Activated T-cell treated with anti-CD3 and anti-CD28 coated beads, Interleukin-2, amount 50 U/mL, for 72 hours (primary cell): ENCODE data around the gene TENT5C. TPM values are rescaled to one million over a fixed set of nuclear protein-coding genes. Genes with fewer than 3 reads are reported as not detected.

Experiments
- ATAC-seq, 2 donors: fragments of 150-1000 bp; cut with Tn5 transposase; replicated peaks in 1 of 2; 2 replicates each; pipeline ENCODE4 v1.10.0; 2021; ENCODE audit warnings: moderate library complexity in 2 of 2, mild to moderate bottlenecking in 1 of 2
- DNase-seq, 2 donors: peaks; one replicate each; pipeline ENCODE4 v3.0.0; 2021 to 2022; ENCODE audit warnings: mixed read lengths in 1 of 2
- H3K27ac Mint-ChIP-seq: one replicate; pipeline ENCODE4 v1.8.0; 2022; ENCODE audit warnings: mild to moderate bottlenecking, moderate library complexity, mixed read lengths
- H3K27me3 Mint-ChIP-seq: one replicate; pipeline ENCODE4 v1.8.0; 2022; ENCODE audit warnings: low read depth, mixed read lengths
- H3K36me3 Mint-ChIP-seq, 2 donors: one replicate each; pipeline ENCODE4 v1.8.0; 2022; ENCODE audit warnings: mixed read lengths in 2 of 2, mild to moderate bottlenecking in 1 of 2; ENCODE audit not compliant: insufficient read depth in 2 of 2
- H3K4me1 Mint-ChIP-seq: one replicate; pipeline ENCODE4 v1.8.0; 2022; ENCODE audit warnings: low read depth, mixed read lengths
- H3K4me3 Mint-ChIP-seq, 2 donors: one replicate each; pipeline ENCODE4 v1.8.0; 2022; ENCODE audit warnings: mild to moderate bottlenecking in 2 of 2, mixed read lengths in 2 of 2, moderate library complexity in 2 of 2
- H3K9me3 Mint-ChIP-seq, 2 donors: one replicate each; pipeline ENCODE4 v1.8.0; 2022; ENCODE audit warnings: mixed read lengths in 2 of 2
- total RNA-seq, 2 donors: library from RNA; stranded (reverse); gene quantifications; one replicate each; pipeline ENCODE4 v1.2.3, GENCODE V29; 2022

Gene TENT5C
- total RNA-seq, 2 donors from 2014 or later: 22.5 to 36.3 TPM

- H3K36me3 Mint-ChIP-seq: peaks cover 3 to 6% of the 10 kb centered on the region in 2 donors
- H3K4me1 Mint-ChIP-seq: peaks cover 34% of the 10 kb centered on the region
- ATAC-seq (no peak), DNase-seq (no peak)
- peaks cover 16% of the 10 kb centered on the region for H3K27me3 Mint-ChIP-seq
- H3K9me3 Mint-ChIP-seq: peaks cover 0 to 6% of the 10 kb centered on the region in 2 donors
- H3K4me3 Mint-ChIP-seq: no peak overlapping the region
- H3K27ac Mint-ChIP-seq: no peak overlapping the region
Measured at GRCh38 chr1:117629625-117630422, 24.0 kb downstream of the TENT5C start.

- Mint-ChIP-seq H3K36me3 (peaks cover 3 to 6% of the 10 kb centered on the region in 2 donors), H3K27ac (no peak overlapping the region), H3K4me3 (no peak overlapping the region), H3K4me1 (peaks cover 34% of the 10 kb centered on the region), H3K27me3 (peaks cover 21% of the 10 kb centered on the region), H3K9me3 (peaks cover 0 to 6% of the 10 kb centered on the region in 2 donors)
- ATAC-seq (peak in 1 of 2 donors; percentile 25), DNase-seq (no peak)
Measured at GRCh38 chr1:117630423-117630998, 24.7 kb downstream of the TENT5C start.

GRCh38 chr1:117631359-117632160, 25.7 kb downstream of the TENT5C start:
- peaks cover 31% of the 10 kb centered on the region for H3K27me3 Mint-ChIP-seq
- DNase-seq (no peak), ATAC-seq (peak; percentile 33 to 35)
- peaks cover 38% of the 10 kb centered on the region for H3K4me1 Mint-ChIP-seq
- H3K27ac Mint-ChIP-seq: no peak overlapping the region
- H3K9me3 Mint-ChIP-seq: peaks cover 0 to 6% of the 10 kb centered on the region in 2 donors
- H3K4me3 Mint-ChIP-seq: no peak overlapping the region
- H3K36me3 Mint-ChIP-seq: peaks cover 3 to 6% of the 10 kb centered on the region in 2 donors

GRCh38 chr1:117632269-117633067, 26.6 kb downstream of the TENT5C start:
- Mint-ChIP-seq H3K27ac (no peak overlapping the region), H3K4me1 (peaks cover 42% of the 10 kb centered on the region)
- ATAC-seq: no peak

GRCh38 chr1:117633068-117633345, 27.2 kb downstream of the TENT5C start:
- no peak overlapping the region for H3K27ac Mint-ChIP-seq
- H3K27me3 Mint-ChIP-seq: peaks cover 45% of the 10 kb centered on the region
- DNase-seq (no peak), ATAC-seq (no peak)
- H3K4me3 Mint-ChIP-seq: no peak overlapping the region
- peaks cover 0 to 6% of the 10 kb centered on the region in 2 donors for H3K9me3 Mint-ChIP-seq
- peaks cover 3 to 6% of the 10 kb centered on the region in 2 donors for H3K36me3 Mint-ChIP-seq
- peaks cover 42% of the 10 kb centered on the region for H3K4me1 Mint-ChIP-seq

More at GRCh38 chr1:117632269-117633067, 26.6 kb downstream of the TENT5C start:
- Mint-ChIP-seq H3K4me3 (no peak overlapping the region), H3K9me3 (peaks cover 0 to 6% of the 10 kb centered on the region in 2 donors), H3K27me3 (peaks cover 40% of the 10 kb centered on the region), H3K36me3 (peaks cover 3 to 6% of the 10 kb centered on the region in 2 donors)
- DNase-seq: no peak

GRCh38 chr1:117633423-117633822, 27.6 kb downstream of the TENT5C start:
- peaks cover 0 to 6% of the 10 kb centered on the region in 2 donors for H3K9me3 Mint-ChIP-seq
- H3K27ac Mint-ChIP-seq: no peak overlapping the region
- peak in 1 of 2 donors; percentile 29 for ATAC-seq
- no peak overlapping the region for H3K4me3 Mint-ChIP-seq
- peaks cover 42% of the 10 kb centered on the region for H3K4me1 Mint-ChIP-seq
- peaks cover 49% of the 10 kb centered on the region for H3K27me3 Mint-ChIP-seq
- peaks cover 3 to 6% of the 10 kb centered on the region in 2 donors for H3K36me3 Mint-ChIP-seq
- DNase-seq: no peak

GRCh38 chr1:117633936-117634335, 28.1 kb downstream of the TENT5C start:
- Mint-ChIP-seq H3K4me1 (peaks cover 39% of the 10 kb centered on the region), H3K36me3 (peaks cover 1 to 4% of the 10 kb centered on the region in 2 donors), H3K27ac (no peak overlapping the region), H3K4me3 (no peak overlapping the region), H3K9me3 (peaks cover 0 to 5% of the 10 kb centered on the region in 2 donors), H3K27me3 (peaks cover 51% of the 10 kb centered on the region)
- DNase-seq (no peak), ATAC-seq (no peak)

- ATAC-seq (no peak), DNase-seq (no peak)
- H3K27ac Mint-ChIP-seq: no peak overlapping the region
- H3K9me3 Mint-ChIP-seq: no peaks in the 10 kb centered on the region
- H3K36me3 Mint-ChIP-seq: no peaks in the 10 kb centered on the region
- no peak overlapping the region for H3K4me3 Mint-ChIP-seq
- H3K4me1 Mint-ChIP-seq: peaks cover 32% of the 10 kb centered on the region
- peaks cover 46% of the 10 kb centered on the region for H3K27me3 Mint-ChIP-seq
Measured at GRCh38 chr1:117634631-117635030, 28.8 kb downstream of the TENT5C start.

GRCh38 chr1:117635805-117636204, 30.0 kb downstream of the TENT5C start:
- H3K4me1 Mint-ChIP-seq: peaks cover 29% of the 10 kb centered on the region
- peaks cover 52% of the 10 kb centered on the region for H3K27me3 Mint-ChIP-seq
- DNase-seq (no peak), ATAC-seq (no peak)
- no peaks in the 10 kb centered on the region for H3K36me3 Mint-ChIP-seq
- H3K4me3 Mint-ChIP-seq: no peak overlapping the region
- H3K9me3 Mint-ChIP-seq: no peaks in the 10 kb centered on the region
- H3K27ac Mint-ChIP-seq: no peak overlapping the region

- DNase-seq (no peak), ATAC-seq (no peak)
- Mint-ChIP-seq H3K27ac (no peak overlapping the region), H3K36me3 (no peaks in the 10 kb centered on the region), H3K27me3 (peaks cover 57% of the 10 kb centered on the region), H3K4me1 (peaks cover 26% of the 10 kb centered on the region), H3K4me3 (no peak overlapping the region), H3K9me3 (no peaks in the 10 kb centered on the region)
Measured at GRCh38 chr1:117636637-117637425, 31.0 kb downstream of the TENT5C start.

- Mint-ChIP-seq H3K4me3 (no peak overlapping the region), H3K4me1 (peaks cover 13% of the 10 kb centered on the region), H3K27me3 (peaks cover 57% of the 10 kb centered on the region), H3K27ac (no peak overlapping the region), H3K36me3 (no peaks in the 10 kb centered on the region), H3K9me3 (no peaks in the 10 kb centered on the region)
- DNase-seq: no peak
- no peak for ATAC-seq
Measured at GRCh38 chr1:117638141-117638540, 32.3 kb downstream of the TENT5C start.

GRCh38 chr1:117638759-117639158, 32.9 kb downstream of the TENT5C start:
- Mint-ChIP-seq H3K9me3 (no peaks in the 10 kb centered on the region), H3K4me1 (peaks cover 8% of the 10 kb centered on the region), H3K36me3 (no peaks in the 10 kb centered on the region), H3K27ac (no peak overlapping the region), H3K4me3 (no peak overlapping the region), H3K27me3 (peaks cover 57% of the 10 kb centered on the region)
- DNase-seq: no peak
- ATAC-seq: no peak
